Calu3 (cell line): ENCODE data around the gene COG4. TPM values are rescaled to one million over a fixed set of nuclear protein-coding genes. Genes with fewer than 3 reads are reported as not detected.

Experiments
- BruUV-seq: library from RNA; stranded (reverse); fragments of 400-500 nt; replicated peaks from 2 replicates; lab custom pipeline; 2021; lab: Mats Ljungman, UMichigan
- CTCF ChIA-PET: fragments of 300-600 bp; sonication (Branson Sonifier 250); formaldehyde crosslinking; loops from one replicate; lab custom pipeline; 2022; ENCODE audit warnings: antibody characterized with exemption; lab: Charles Lee
- DNase-seq: peaks from one replicate; pipeline ENCODE4 v3.0.0; 2022
- H3K27ac Mint-ChIP-seq: one replicate; pipeline ENCODE4 v1.8.0; 2022; ENCODE audit warnings: mixed read lengths; ENCODE audit not compliant: unreplicated experiment
- H3K27me3 Mint-ChIP-seq: one replicate; pipeline ENCODE4 v1.8.0; 2022; ENCODE audit warnings: mixed read lengths; ENCODE audit not compliant: unreplicated experiment
- H3K36me3 Mint-ChIP-seq: one replicate; pipeline ENCODE4 v1.8.0; 2022; ENCODE audit warnings: mild to moderate bottlenecking, moderate library complexity, mixed read lengths; ENCODE audit not compliant: insufficient read depth, unreplicated experiment
- H3K4me1 Mint-ChIP-seq: one replicate; pipeline ENCODE4 v1.8.0; 2022; ENCODE audit warnings: mild to moderate bottlenecking, low read depth, mixed read lengths; ENCODE audit not compliant: unreplicated experiment
- H3K4me3 Mint-ChIP-seq: one replicate; pipeline ENCODE4 v1.8.0; 2022; ENCODE audit warnings: mild to moderate bottlenecking, low read depth, moderate library complexity, mixed read lengths; ENCODE audit not compliant: unreplicated experiment
- H3K9me3 Mint-ChIP-seq: one replicate; pipeline ENCODE4 v1.8.0; 2022; ENCODE audit warnings: low read depth, mixed read lengths; ENCODE audit not compliant: unreplicated experiment
- CTCF ChIP-seq: fragments of 200-600 bp; IDR thresholded peaks from one replicate; pipeline ENCODE4 v1.8.0; 2022; ENCODE audit warnings: antibody characterized with exemption; ENCODE audit not compliant: unreplicated experiment
- intact Hi-C: fragments of 100-400 bp; cut with micrococcal nuclease; formaldehyde crosslinking; loops from one replicate; pipeline ENCODE4 v1.10.0; 2022; ENCODE audit not compliant: unreplicated experiment
- total RNA-seq: library from RNA; stranded (reverse); gene quantifications from 2 replicates; pipeline ENCODE4 v1.2.3, GENCODE V29; 2022

The COG4 gene
- total RNA-seq, 1 experiment from 2014 or later: 88.6 TPM

GRCh38 chr16:70432356-70432722 is 91.0 kb downstream of the COG4 start:
- DNase-seq: no peak
- no TSS peak for BruUV-seq
- H3K4me1 Mint-ChIP-seq: peaks cover 39% of the 10 kb centered on the region

GRCh38 chr16:70430667-70431536 is 92.5 kb downstream of the COG4 start:
- Mint-ChIP-seq H3K27me3 (no peaks in the 10 kb centered on the region), H3K4me3 (no peak overlapping the region), H3K4me1 (peaks cover 34% of the 10 kb centered on the region), H3K27ac (no peak overlapping the region), H3K9me3 (no peaks in the 10 kb centered on the region), H3K36me3 (peaks cover 5% of the 10 kb centered on the region)
- CTCF ChIA-PET: interaction anchor here (0.6 kb wide), 1 partner anchor 59 kb away, joined by 5 read pairs; no protein-coding TSS in a partner anchor
- no peak for TF ChIP-seq CTCF
- DNase-seq: no peak
- intact Hi-C loops: no loop called here
- no TSS peak for BruUV-seq

More at GRCh38 chr16:70432356-70432722, 91.0 kb downstream of the COG4 start:
- CTCF ChIA-PET: no interaction called here
- no peak for TF ChIP-seq CTCF
- Mint-ChIP-seq H3K4me3 (no peak overlapping the region), H3K27me3 (no peaks in the 10 kb centered on the region), H3K36me3 (peaks cover 5% of the 10 kb centered on the region), H3K27ac (no peak overlapping the region), H3K9me3 (no peaks in the 10 kb centered on the region)
- intact Hi-C loops: no loop called here

Other genes starting within 250 kb of the COG4 start
- gene AARS1, start 234.0 kb downstream of the COG4 start, total RNA-seq: 241 and 261 TPM in 2 replicates
- gene DDX19B, start 224.4 kb downstream of the COG4 start, total RNA-seq: 44.6 and 45.2 TPM in 2 replicates
- gene DDX19A, start 176.7 kb downstream of the COG4 start, total RNA-seq: 50.9 and 59.8 TPM in 2 replicates
- 9.7 and 10.0 TPM in 2 replicates for gene ST3GAL2, start 84.5 kb downstream of the COG4 start, total RNA-seq
- 27.6 and 29.1 TPM in 2 replicates for gene FCSK, start 69.0 kb downstream of the COG4 start, total RNA-seq
- gene SF3B3, start 262 bp upstream of the COG4 start, total RNA-seq: 449 and 463 TPM in 2 replicates
- 0.35 and 0.39 TPM in 2 replicates for gene IL34, start 123.0 kb upstream of the COG4 start, total RNA-seq
- gene MTSS2, start 162.5 kb upstream of the COG4 start, total RNA-seq: 27.1 and 28.3 TPM in 2 replicates